GM10847 (cell line): Measurements from ENCODE around the gene TGFBR3.

ENCODE experiments used
- POLR2A ChIP-seq: IDR thresholded peaks from 2 replicates; pipeline ENCODE4 v1.6.1; 2011; ENCODE audit not compliant: insufficient read length; ENCODE audit errors: extremely low read depth

The TGFBR3 gene

GRCh38 chr1:91872000-91872399 lies 14.0 kb downstream of the TGFBR3 start:
- TF ChIP-seq POLR2A = no peak

- no peak for TF ChIP-seq POLR2A
Measured at GRCh38 chr1:91870322-91870721, 15.6 kb downstream of the TGFBR3 start.

GRCh38 chr1:91866425-91866824 lies 19.5 kb downstream of the TGFBR3 start:
- TF ChIP-seq POLR2A = no peak

- no peak for TF ChIP-seq POLR2A
Measured at GRCh38 chr1:91864017-91864700, 21.8 kb downstream of the TGFBR3 start.

GRCh38 chr1:91863498-91863897 lies 22.5 kb downstream of the TGFBR3 start:
- TF ChIP-seq POLR2A = no peak

- no peak for TF ChIP-seq POLR2A
Measured at GRCh38 chr1:91862120-91862519, 23.8 kb downstream of the TGFBR3 start.

GRCh38 chr1:91857557-91858239 lies 28.3 kb downstream of the TGFBR3 start:
- TF ChIP-seq POLR2A = no peak

GRCh38 chr1:91856996-91857395 lies 29.0 kb downstream of the TGFBR3 start:
- TF ChIP-seq POLR2A = no peak

- no peak for TF ChIP-seq POLR2A
Measured at GRCh38 chr1:91854852-91855534, 31.0 kb downstream of the TGFBR3 start.

GRCh38 chr1:91853397-91853796 lies 32.6 kb downstream of the TGFBR3 start:
- no peak for TF ChIP-seq POLR2A

GRCh38 chr1:91851130-91852010 lies 34.6 kb downstream of the TGFBR3 start:
- TF ChIP-seq POLR2A = no peak

GRCh38 chr1:91850708-91851107 lies 35.2 kb downstream of the TGFBR3 start:
- TF ChIP-seq POLR2A = no peak

GRCh38 chr1:91847851-91848250 lies 38.1 kb downstream of the TGFBR3 start:
- TF ChIP-seq POLR2A = no peak

- no peak for TF ChIP-seq POLR2A
Measured at GRCh38 chr1:91846639-91847013, 39.3 kb downstream of the TGFBR3 start.

- TF ChIP-seq POLR2A = no peak
Measured at GRCh38 chr1:91846007-91846638, 39.8 kb downstream of the TGFBR3 start.
